Left renal pelvis (tissue), 4 donors: ENCODE results near the gene GNAQ. TPM values are rescaled to one million over a fixed set of nuclear protein-coding genes. Genes with fewer than 3 reads are reported as not detected.

Experiments
- DNase-seq, 4 donors: peaks; one replicate each; pipeline ENCODE4 v3.0.0-alpha.2; 2013; ENCODE audit warnings: low read depth in 4 of 4, low spot score in 3 of 4
- polyA plus RNA-seq, 4 donors: library from polyadenylated mRNA; unstranded; fragments of 120-200 nt; gene quantifications; one replicate each; pipeline ENCODE4 v1.2.1, GENCODE V29; 2013; ENCODE audit not compliant: insufficient read length in 4 of 4

Gene GNAQ
- polyA plus RNA-seq, 4 donors, result 60.6 to 75.1 (median 62.3) TPM

DNA sequence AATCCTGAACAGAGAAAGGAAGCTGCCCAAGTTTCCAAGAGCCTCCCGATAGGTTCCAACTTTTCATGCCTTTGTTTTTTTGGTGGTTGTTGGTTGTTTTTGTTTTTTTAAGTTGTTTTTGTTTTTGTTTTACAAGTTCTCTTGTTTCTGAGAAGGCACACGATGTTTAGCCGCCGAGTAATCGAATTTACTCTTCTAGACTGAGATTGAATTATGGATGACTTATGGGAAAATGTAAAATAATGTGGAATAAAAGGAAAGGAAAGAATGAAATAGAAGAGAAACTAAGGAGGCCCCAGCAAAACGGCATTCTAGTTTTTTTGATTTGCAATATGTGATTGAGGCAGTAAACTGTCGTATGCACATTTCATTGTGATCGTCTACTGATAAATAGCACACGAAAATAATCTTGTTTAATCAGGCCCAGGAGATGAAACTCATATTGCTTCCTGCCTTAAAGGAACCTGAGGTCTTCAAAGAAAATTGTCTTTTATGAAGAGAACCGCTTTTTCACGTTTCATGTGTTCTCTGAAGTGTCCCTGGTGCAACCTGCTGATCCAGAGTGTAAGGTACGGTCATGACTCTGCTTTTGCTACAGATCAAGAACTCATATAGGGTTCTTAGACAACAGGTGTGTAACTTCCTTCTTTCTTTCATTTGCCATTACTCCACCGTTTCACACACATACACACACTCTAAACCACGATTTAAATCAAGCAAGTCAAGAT lies 1.3 kb upstream of the GNAQ start:
- DNase-seq, result no peak

DNA sequence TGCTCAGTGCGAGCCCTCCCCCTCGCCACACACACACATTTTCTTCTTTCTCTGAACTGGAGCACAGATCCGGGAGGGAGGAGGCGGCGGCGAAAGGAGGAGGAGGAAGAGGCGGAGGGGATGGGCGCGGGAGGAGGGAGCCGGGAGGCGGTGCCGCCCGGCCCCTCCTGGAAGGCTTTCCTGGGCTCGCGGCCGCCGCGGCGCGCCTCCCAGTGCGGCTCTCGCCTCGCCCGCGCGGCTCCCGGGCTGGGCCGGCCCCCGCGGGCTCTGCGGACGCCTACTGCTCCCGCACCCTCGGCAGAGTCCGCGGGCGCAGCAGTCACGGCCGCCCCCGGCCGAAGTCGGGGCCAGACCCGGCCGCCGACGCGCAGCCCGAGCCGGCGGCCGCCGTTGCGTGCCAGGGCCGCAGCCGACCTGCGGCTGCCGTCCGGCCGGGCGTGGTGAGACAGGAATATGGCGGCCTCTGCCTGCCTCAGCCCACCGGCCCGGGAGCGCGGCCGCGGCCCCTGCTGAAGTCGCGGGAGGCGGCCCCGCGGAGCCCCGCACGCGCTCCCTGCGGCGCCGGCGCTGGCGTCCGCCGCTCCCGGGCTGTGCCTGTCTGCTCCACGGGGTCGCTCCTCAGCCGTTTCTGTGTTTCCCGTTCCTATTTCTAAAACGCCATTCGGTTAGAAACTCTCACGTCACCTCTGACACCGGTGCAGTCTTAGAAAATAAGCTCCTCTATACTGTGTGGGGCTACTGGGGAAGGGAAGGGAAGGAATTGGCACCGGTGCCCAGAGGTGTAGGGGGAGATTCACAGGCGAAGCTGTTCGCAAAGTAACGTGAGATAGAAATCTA lies 500 bp upstream of the GNAQ start:
- DNase-seq, result peak; percentile 89 to 93 (median 91)

DNA sequence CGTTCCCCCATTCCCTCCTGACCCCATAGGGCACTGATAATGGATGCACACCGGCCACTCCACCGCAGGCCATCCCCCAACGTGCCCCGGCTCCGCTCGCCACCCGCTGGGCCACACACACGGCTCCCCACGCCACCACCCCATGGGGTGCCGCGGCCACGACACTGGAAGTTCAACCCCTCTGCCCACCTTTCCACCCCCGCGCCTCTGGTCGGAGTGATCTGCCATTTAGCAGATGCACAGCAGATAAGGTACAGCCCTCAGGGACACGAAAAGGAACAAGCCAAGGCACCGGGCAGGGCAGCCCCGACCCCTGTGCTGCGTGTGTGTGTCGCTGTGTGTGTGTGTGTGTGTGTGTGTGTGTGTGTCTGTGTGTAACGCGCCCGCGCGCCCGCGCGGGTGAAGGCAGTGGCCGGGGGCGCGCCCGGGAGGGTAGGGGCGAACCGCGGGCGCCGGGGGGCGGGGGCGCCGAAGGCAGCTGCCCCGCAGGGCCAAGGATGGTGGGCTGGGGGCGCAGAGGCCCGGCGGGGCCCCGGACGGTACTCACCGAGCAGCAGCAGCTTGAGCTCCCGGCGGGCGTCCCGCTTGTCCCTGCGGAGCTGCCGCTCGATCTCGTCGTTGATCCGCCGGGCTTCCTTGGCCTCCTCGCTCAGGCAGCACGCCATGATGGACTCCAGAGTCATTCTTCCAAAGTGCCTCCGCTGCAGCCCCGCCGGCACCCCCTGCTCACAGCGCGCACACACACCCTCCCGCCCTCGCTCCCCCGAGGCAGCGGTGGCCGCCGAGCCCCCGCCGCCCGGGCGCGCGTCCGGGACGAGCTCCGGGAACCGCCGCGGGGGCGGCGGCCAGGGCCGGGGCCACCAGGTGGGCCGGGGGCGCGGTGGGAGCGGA lies 813 bp downstream of the GNAQ start:
- DNase-seq, result no peak

DNA sequence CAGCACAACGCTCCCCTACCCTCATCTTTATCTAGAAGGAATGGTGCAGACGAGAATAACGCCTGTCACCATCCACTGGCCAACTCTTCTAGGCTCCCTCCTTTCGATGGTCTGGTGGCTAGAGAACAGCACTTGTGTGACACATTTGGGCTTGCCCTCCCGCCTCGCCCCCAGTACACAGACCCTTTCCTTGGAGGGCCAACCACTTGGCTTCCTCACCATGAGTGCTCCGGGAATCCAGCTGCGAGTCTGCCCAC lies 1.4 kb downstream of the GNAQ start:
- DNase-seq, result no peak

DNA sequence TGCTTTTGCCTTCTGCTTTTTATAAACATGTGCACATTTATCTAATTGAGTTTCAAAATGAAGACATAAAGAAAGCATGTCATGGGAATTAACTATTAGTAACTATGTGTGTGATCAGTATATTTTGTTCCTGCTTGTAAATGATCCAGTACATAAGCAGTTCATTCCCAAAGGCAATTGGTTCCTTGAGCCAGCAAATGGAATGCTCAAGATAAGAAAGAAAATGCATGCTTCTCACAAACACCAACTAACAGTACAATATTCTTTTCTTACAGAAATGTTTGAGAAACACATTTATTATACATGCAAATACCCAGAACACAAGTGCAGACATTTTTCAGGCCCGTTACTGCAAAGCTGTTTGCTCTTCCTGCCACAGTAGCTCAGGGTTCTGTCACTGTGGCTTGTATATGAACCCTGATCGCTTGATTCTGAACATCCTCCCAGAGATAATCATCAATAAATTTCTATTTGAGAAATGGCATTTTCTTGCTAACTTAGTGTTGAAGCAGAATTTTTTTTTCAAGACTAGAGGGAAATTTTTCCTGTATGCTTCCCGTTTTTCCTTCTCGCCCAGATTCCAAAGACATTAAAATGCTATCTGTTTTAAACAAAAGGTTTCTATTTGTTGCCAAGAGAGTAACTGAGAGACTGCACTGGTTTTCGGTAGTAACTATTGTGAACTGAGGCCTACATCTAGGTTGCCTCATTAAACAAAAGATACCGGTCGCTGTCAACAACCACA lies 1.9 kb downstream of the GNAQ start:
- DNase-seq, result no peak

DNA sequence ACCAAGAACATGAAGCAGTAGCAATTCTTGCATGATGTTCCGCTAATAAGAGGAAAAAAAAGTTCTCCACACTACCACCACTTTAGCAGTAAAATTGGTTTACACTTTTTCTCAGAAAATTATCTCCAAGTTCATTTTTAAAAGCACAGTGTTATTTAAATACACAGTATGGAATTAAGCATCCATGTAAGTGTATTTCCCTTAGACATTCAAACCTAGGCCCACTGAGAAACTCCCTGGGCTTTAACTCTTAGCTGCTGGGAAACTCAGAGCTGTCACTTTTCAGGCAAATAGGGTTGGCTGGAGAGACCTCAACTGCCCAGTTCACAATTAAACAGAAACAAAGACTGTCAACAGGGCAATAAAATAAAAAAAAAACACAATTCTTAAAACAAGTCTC lies 2.7 kb downstream of the GNAQ start:
- DNase-seq, result no peak

DNA sequence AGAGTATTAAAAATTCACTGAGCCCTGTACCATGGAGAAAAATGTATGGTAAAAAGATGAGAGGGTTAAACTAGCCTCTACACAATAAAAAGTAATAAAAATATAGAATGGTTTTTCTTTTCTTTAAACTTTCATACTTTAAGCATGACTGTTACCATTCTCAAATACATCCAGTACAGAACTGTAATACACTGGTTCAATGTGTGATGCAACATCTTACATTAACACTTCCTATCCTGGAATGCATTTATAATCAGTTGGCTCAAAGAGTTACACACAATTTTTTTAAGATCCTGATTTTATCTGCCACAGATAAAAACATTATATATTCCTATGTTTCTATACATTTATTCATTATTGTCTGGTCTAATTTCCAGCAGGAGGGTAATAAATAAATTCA lies 4.7 kb downstream of the GNAQ start:
- DNase-seq, result no peak

DNA sequence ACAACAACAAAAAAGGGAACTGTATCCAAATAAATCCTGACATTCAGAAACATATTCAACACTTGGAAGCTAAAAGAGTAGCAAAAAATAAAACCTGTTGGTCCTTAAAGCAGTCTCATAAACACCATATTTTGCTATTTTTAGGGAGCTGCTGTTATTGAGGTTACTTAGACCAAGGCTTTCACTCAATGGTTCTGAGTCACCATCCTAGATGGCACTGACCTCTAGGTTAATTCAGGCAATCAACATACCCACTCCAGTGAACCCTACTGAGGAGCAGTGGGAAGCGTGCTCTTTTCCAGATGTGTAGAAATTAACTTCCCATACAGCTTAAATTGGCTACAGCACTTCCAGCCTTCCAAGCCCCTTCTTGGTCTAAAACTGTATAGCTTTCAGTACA lies 5.2 kb downstream of the GNAQ start:
- no peak for DNase-seq

DNA sequence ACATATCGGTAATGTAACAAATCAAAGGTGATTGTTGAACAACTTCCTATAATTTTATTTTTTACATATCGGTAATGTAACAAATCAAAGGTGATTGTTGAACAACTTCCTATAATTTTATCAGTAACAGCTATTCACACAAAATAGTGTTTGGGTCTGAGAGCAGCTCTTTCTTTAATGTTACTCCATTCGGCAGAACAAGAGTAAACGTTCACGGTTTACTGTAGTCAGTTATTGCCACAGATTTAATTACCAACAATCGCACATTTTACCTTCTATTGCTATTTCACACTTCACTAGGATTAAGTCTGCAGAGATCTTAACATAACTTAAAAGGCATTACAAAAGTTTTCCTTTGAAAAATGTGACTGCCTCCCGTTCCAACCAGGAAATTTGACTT lies 6.4 kb downstream of the GNAQ start:
- DNase-seq, result no peak

DNA sequence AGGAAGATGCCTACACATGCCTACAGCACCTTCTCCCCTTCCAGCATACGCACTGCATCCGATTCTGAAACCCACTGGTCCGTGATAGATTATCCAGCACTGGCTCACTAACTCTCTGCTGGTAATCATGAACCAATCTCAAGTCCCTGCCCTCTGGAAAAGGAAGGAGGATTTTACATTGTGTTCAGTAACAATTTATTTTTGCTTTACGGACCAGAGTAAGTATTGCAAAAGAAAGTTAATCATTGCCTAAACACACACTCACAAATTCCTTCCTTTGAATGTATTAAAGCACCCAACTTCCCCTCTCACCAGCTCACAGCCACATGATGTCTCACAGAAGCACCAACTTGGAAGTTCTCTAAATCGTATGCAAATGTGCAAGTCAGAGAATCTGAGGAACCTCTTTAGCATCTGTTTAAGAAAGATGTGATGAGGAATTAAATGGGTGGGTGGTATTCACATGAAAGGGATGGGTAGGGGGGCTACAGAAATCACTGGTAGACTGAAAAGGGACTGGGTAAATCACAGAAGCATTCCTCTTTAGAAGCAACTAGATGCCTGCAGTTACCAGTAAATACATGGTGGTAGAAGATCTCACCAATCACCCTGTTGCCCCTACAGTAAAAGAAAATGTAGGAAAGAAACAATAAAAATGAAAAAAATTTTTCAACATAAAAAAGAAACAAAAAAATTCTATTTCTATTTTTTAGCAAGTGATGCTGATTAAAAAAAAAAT lies 8.4 kb downstream of the GNAQ start:
- no peak for DNase-seq

DNA sequence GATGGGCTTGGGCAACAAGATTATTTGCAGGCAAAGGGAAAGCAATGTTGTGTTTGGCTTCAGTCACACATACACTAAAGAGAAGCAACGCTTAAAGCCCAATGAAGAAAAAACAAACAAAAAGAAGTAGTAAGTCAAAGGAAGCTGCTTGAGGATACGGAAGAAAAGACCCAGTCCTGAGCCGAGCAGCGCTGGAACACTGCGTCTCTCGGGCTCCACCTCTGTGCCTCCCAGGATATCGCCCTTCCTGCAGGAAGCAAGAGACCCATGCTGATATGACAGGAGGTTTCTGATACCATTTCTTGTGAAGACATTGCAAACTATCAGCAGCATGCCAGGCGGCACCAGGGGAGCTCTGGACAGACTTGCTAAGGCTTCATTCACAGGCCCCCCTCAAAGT lies 9.9 kb downstream of the GNAQ start:
- DNase-seq, result no peak

DNA sequence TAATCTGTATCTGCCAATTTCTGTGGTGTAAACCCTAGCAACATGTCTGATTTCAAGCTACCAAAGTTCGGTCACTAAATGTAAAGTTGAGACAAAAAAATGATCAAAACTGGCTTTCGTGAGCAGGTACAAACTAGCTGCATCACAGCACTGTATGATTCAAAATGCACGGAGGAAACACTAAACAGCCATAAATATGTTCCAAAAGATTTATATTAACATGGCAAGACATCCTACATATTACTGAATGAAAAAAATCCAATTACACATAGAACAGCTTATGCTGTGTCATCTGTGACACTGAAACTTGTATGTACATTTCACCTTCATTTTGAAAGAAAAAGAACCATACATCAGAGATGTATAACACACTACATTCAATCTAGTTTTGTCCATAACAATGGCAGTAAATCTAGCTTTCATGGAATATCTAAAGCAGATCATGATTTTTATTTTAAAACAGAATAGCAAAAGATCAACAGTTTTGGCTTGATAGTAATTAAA lies 14.4 kb downstream of the GNAQ start:
- DNase-seq, result no peak

DNA sequence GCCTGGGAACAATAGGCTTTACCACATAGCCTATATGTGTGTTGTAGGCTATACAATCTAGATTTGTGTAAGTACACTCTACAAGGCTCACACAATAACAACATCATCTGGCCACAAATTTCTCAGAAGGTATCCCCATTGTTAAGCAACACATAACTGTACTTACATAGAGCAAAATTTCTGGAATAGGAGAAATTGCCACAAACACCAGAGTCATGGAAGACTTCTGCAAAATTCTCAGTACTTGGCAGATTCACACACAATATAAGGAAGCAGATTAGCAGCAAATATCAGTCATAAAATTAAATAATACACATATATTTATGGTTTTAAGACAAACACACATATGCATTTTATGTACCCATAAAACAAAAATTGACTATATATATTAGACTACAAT lies 16.4 kb downstream of the GNAQ start:
- DNase-seq, result no peak

DNA sequence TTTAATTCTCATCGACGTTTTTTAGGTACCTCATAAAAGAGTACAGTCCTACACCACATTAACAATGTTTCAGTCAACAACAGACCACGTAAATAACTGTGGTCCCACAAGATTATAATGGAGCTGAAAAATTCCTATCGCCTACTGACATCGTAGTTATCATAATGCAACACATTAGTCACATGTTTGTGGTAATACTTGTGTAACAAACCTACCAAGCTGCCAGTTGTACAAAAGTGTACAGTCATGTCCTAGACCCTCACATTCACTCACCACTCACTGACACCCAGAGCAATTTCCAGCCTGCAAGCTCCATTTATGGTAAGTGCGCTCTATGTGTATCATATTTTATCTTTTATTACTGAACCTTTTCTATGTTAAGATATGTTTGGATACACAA lies 16.8 kb downstream of the GNAQ start:
- no peak for DNase-seq

DNA sequence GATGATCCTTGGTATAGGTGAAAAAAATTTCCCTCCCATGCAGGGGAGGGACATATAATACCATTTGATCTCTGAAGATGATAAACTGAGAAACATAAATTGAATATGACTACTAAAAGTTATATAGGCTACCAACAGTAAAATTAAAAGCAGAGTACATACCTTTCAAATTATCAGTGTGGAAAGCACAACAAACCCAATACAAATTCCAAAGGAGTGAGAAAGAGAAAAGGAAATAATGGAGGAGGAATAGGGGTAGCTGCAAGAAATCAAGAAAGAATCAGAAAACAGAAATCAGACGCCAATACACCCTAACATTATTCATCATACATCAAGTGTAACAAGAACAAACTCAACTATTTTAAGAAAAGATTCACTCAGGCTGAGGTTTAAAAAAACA lies 17.7 kb downstream of the GNAQ start:
- DNase-seq, result no peak

DNA sequence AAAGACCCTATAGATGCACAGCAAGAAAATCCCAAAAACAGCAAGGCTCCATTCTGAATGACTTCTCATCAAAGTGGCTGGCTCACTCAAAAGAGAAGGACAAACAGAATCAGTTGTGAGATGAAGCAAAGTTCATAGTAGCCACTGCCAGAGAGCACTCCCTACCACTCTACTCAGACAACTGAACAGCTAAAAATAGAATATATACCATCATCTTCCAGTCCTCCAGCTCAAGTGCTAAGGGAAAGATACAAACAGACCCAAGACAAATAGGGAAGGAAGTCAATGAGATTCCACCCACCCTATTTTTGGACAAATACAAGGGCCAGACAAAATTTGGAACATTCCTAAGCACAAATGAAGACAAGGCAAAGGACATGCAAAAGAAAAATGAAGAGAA lies 20.6 kb downstream of the GNAQ start:
- DNase-seq, result no peak

DNA sequence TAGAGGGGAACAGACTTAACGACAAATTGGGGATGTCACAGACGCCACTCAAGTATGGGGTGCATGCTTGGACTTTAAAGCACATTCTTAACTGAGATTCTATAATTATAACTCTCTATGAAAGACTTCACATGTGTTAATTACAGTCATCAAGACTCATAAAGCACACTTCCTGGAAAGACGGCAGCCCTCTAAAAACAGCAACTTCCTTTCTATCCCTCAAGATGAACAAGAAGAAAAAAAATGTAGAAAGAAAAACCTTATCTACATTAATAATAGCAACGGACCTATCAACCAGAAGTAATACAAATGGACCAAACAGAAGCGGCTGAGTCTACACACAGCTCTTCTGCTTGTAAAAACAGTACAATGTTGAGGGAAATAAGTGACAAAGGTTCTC lies 21.2 kb downstream of the GNAQ start:
- DNase-seq, result no peak

DNA sequence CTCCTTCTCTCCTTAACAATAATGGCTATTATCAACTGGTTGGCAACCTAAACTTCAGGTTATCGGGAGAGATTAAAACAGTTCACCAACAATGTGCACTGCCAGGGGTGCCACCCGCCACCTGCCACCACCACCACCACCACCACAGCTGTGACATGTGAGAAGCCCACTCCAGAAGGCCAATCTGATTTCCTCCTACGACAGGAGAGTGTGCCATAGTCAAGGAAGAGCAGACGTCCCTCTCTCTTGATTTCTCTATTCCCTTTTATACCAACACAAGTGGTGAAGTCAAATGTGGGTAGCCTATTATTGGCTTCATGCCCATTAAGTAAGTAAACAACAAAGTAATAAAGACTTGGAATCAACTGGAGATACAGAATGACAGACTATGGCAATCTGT lies 22.4 kb downstream of the GNAQ start:
- no peak for DNase-seq

DNA sequence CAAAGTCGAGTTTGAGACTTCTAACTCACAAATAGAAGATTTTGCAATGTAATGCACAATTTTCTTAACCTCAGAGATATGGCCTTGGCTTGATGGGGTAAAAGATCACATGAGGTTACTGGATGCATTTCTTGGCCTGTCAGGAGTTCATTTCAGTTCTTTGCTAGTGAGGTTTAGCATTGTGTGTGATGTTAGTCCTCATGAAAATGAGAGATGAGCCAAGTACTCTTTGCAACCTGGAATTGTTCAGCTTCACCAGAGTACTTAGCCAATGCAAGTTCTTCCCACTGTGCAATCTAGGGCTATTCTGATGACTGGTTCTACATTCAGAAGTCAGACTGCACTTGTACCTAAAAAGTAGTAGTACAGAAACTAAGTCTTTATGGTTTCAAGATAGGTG lies 24.9 kb downstream of the GNAQ start:
- no peak for DNase-seq
